Ascending aorta (tissue), 2 donors: ENCODE results near the gene RAPGEF4. TPM values are rescaled to one million over a fixed set of nuclear protein-coding genes. Genes with fewer than 3 reads are reported as not detected.

Experiments used
- DNase-seq, 2 donors: peaks; one replicate each; pipeline ENCODE4 v3.0.0-alpha.2; 2019; ENCODE audit warnings: low spot score in 2 of 2
- H3K27ac ChIP-seq, 2 donors: fragments of 200-600 bp; sonication (generic); one replicate each; pipeline ENCODE4 v1.5.1; 2016 to 2017; ENCODE audit warnings: mild to moderate bottlenecking in 1 of 2
- H3K27me3 ChIP-seq: fragments of 200-600 bp; sonication (generic); one replicate; pipeline ENCODE4 v1.5.1; 2017
- H3K36me3 ChIP-seq, 2 donors: fragments of 200-600 bp; sonication (generic); one replicate each; pipeline ENCODE4 v1.5.1; 2016
- H3K4me1 ChIP-seq, 2 donors: fragments of 200-600 bp; sonication (generic); one replicate each; pipeline ENCODE4 v1.5.1; 2016 to 2017; ENCODE audit warnings: mild to moderate bottlenecking in 1 of 2
- H3K4me3 ChIP-seq, 2 donors: fragments of 200-600 bp; sonication (generic); one replicate each; pipeline ENCODE4 v1.5.1; 2016 to 2017; ENCODE audit warnings: mild to moderate bottlenecking in 1 of 2
- H3K9me3 ChIP-seq, 2 donors: fragments of 200-600 bp; sonication (generic); one replicate each; pipeline ENCODE4 v1.5.1; 2016
- intact Hi-C: fragments of 100-400 bp; cut with DNase I; formaldehyde crosslinking; loops from one replicate; pipeline ENCODE4 v1.15.1; 2023
- total RNA-seq: library from RNA; depleted of rRNA; stranded (reverse); fragments of >200 nt; gene quantifications from one replicate; pipeline ENCODE4 v1.1.0, GENCODE V29; 2016
- TF ChIP-seq, protein P1 (sequence below), 3 experiments: fragments of 200-600 bp in 2 of 3; fragments of 450-650 bp in 1 of 3; sonication (generic) in 2 of 3; IDR thresholded peaks; one replicate each; pipeline ENCODE4 v1.5.1; 2016 to 2019; ENCODE audit warnings: antibody characterized with exemption in 3 of 3, mild to moderate bottlenecking in 1 of 3, moderate library complexity in 1 of 3

Gene RAPGEF4
- total RNA-seq, 1 donor from 2014 or later = 79.9 TPM

DNA sequence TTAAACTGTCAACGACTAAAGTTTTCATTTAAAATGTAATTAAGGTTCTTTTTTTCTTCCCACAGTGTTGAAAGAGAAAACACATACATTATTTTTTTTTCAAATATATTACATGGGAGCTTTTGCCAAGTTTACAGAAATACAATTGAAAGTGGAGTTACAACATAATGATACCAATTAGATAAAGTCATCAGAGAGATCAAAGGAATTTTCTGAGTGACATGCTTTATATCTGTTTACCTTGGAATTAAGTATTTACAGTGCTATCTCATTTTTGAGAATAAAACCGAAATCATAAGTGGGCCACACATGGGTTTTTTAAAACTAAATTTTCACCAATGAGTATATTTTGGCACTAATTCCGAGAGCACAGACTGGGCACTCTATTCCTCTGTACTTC, 165.2 kb downstream of the RAPGEF4 start:
- DNase-seq = no peak
- TF ChIP-seq, protein P1, sequence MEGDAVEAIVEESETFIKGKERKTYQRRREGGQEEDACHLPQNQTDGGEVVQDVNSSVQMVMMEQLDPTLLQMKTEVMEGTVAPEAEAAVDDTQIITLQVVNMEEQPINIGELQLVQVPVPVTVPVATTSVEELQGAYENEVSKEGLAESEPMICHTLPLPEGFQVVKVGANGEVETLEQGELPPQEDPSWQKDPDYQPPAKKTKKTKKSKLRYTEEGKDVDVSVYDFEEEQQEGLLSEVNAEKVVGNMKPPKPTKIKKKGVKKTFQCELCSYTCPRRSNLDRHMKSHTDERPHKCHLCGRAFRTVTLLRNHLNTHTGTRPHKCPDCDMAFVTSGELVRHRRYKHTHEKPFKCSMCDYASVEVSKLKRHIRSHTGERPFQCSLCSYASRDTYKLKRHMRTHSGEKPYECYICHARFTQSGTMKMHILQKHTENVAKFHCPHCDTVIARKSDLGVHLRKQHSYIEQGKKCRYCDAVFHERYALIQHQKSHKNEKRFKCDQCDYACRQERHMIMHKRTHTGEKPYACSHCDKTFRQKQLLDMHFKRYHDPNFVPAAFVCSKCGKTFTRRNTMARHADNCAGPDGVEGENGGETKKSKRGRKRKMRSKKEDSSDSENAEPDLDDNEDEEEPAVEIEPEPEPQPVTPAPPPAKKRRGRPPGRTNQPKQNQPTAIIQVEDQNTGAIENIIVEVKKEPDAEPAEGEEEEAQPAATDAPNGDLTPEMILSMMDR (IDR thresholded peaks at IDR 0.05) = no peak
- H3K36me3 ChIP-seq = no peaks in the 10 kb centered on the region
- intact Hi-C loops = no loop called here
- H3K27me3 ChIP-seq = no peaks in the 10 kb centered on the region
- H3K4me1 ChIP-seq = no peaks in the 10 kb centered on the region
- H3K9me3 ChIP-seq = no peaks in the 10 kb centered on the region
- H3K27ac ChIP-seq = no peak overlapping the region
- no peak overlapping the region for H3K4me3 ChIP-seq

DNA sequence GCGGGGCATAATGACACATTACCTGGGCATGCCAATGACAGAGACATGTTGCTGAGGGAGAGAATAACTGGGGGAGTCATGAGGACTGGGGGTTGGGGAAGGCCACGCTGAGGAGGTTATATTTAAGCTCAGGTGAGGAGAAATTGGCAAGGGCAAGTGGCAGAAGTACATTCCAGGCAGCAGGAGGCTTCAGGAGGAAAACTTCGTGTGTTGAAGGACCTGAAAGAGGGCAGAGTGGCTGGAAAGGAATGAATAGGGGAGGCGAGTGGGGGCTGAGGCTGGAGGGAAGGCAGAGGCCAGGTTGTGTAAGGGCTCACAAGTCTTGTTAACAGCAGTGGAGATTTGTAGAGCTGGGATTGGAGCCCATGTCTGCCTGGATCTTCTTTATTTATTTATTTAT, 166.3 kb downstream of the RAPGEF4 start:
- Histone ChIP-seq H3K4me1 (no peaks in the 10 kb centered on the region), H3K36me3 (no peaks in the 10 kb centered on the region), H3K4me3 (no peak overlapping the region), H3K27me3 (no peaks in the 10 kb centered on the region), H3K9me3 (no peaks in the 10 kb centered on the region), H3K27ac (no peak overlapping the region)
- TF ChIP-seq, protein P1 (IDR thresholded peaks at IDR 0.05) = no peak
- no peak for DNase-seq
- intact Hi-C loops = no loop called here

DNA sequence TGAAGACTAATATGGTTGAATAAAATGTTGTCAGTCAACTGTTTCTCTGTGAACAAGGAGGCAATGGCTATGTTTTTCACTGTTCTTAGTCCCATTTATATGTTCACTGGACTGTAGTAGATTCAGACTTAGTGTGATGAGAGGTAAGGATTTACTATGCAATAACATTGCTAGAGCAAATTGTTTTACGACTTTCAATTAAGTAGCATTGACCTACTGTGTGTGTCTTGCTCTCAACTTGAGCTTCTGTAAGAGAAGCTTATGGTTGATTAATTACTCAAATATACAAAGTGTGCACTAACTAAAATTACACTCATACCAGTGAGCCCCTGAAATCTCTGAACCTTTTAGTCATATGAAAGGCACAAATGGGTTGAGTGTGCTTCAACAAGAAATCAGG, 168.6 kb downstream of the RAPGEF4 start:
- TF ChIP-seq, protein P1 (IDR thresholded peaks at IDR 0.05) = no peak
- H3K4me1 ChIP-seq = no peaks in the 10 kb centered on the region
- H3K36me3 ChIP-seq = no peaks in the 10 kb centered on the region
- H3K4me3 ChIP-seq = no peak overlapping the region
- no peaks in the 10 kb centered on the region for H3K27me3 ChIP-seq
- no peaks in the 10 kb centered on the region for H3K9me3 ChIP-seq
- DNase-seq = no peak
- no peak overlapping the region for H3K27ac ChIP-seq
- intact Hi-C loops = no loop called here

DNA sequence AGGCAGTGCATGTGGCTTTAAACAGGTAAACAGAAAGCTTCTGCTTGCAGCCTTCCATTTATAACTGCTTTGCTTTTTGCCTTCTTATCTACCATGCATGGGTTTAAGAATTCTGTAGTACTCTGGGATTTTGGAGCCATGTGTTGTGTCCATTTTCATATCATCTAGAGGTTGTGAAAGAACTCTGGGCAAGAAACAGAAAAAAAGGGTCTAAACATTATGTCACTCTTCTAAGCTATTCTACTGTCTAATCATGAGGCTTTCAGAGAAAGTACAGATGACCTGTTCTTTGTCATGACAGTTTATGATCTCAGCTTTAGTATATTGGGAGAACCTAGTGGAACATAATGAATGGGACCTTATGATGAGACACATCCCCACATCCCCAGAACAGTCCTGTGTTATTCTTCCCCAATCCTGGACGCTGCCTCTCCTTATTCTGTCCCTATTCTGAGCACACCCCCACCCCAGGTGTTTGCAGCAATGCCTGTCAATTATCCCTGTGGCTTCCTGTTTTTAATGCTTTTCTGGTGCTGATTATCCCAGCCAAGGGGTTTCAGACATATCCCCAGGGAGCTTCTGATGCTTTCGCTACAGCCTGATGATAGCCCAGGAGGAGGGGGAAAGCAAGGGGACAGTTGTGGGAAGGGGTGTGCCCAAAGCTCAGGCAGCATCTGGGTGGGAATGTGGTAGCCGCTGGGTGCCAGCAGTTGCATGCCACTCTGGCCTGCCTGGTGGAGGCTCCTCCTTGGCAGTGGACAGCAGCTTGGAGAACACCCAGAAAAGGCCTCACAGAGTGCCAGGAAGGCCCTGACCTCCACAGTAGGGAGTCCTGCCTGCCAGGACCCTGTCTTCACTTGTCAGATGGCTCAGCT, 170.5 kb downstream of the RAPGEF4 start:
- TF ChIP-seq, protein P1 (IDR thresholded peaks at IDR 0.05) = no peak
- no peak overlapping the region for H3K27ac ChIP-seq
- H3K9me3 ChIP-seq = no peaks in the 10 kb centered on the region
- DNase-seq = no peak
- H3K4me3 ChIP-seq = no peak overlapping the region
- intact Hi-C loops = no loop called here
- no peaks in the 10 kb centered on the region for H3K4me1 ChIP-seq
- no peaks in the 10 kb centered on the region for H3K27me3 ChIP-seq
- no peaks in the 10 kb centered on the region for H3K36me3 ChIP-seq

DNA sequence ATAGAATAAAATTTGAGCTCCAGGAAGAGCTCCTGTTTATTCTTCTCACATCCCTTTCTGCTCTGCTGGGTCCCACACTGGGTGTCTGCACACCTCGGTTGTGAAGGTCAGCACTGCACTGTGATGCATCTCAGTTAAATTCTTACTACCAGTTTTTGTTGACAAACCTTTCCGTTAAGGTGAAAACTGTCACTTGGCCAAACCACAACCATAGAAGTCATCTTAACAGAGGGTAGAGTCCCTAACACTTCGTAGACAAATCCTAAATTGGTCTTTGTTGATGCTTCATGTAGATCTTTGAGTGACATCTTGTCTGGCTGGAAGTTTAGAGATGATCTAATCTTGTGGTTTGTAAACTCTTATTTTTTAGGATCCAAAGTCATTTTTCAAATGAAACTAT, 172.6 kb downstream of the RAPGEF4 start:
- H3K27ac ChIP-seq = no peak overlapping the region
- DNase-seq = no peak
- intact Hi-C loops = no loop called here

More for the DNA sequence above, 172.6 kb downstream of the RAPGEF4 start:
- no peaks in the 10 kb centered on the region for H3K27me3 ChIP-seq
- TF ChIP-seq, protein P1 (IDR thresholded peaks at IDR 0.05) = no peak
- no peaks in the 10 kb centered on the region for H3K4me1 ChIP-seq
- H3K4me3 ChIP-seq = no peak overlapping the region
- H3K9me3 ChIP-seq = no peaks in the 10 kb centered on the region
- no peaks in the 10 kb centered on the region for H3K36me3 ChIP-seq
